Hepatocyte (in vitro differentiated cells): ENCODE measurements around the gene SIK2. TPM values are rescaled to one million over a fixed set of nuclear protein-coding genes. Genes with fewer than 3 reads are reported as not detected.

Source experiments
- DNase-seq: peaks from one replicate; pipeline ENCODE4 v3.0.0-alpha.2; 2016; ENCODE audit warnings: low spot score
- H2AFZ ChIP-seq: fragments of 200-600 bp; sonication (generic); 2 replicates; pipeline ENCODE4 v1.6.0; 2016; ENCODE audit warnings: antibody characterized with exemption, mild to moderate bottlenecking
- H3K27ac ChIP-seq: fragments of 200-600 bp; sonication (generic); 2 replicates; pipeline ENCODE4 v1.5.1; 2016; ENCODE audit warnings: mild to moderate bottlenecking
- H3K27me3 ChIP-seq: fragments of 200-600 bp; sonication (generic); 2 replicates; pipeline ENCODE4 v1.6.1; 2016
- H3K36me3 ChIP-seq: fragments of 200-600 bp; sonication (generic); replicated peaks from 2 replicates; pipeline ENCODE4 v1.5.1; 2016; ENCODE audit warnings: low read depth; ENCODE audit not compliant: insufficient read depth
- H3K4me1 ChIP-seq: fragments of 200-600 bp; sonication (generic); 2 replicates; pipeline ENCODE4 v1.5.1; 2016; ENCODE audit warnings: mild to moderate bottlenecking, moderate library complexity; ENCODE audit not compliant: insufficient read depth
- H3K4me2 ChIP-seq: fragments of 200-600 bp; sonication (generic); 2 replicates; pipeline ENCODE4 v1.6.0; 2016
- H3K4me3 ChIP-seq: fragments of 200-600 bp; sonication (generic); 2 replicates; pipeline ENCODE4 v1.5.1; 2016; ENCODE audit warnings: mild to moderate bottlenecking
- H3K79me2 ChIP-seq: fragments of 200-600 bp; sonication (generic); 2 replicates; pipeline ENCODE4 v1.6.0; 2017; ENCODE audit warnings: mild to moderate bottlenecking
- H3K9me2 ChIP-seq: fragments of 200-600 bp; sonication (generic); replicated peaks from 2 replicates; pipeline ENCODE4 v1.6.0; 2017; ENCODE audit warnings: mild to moderate bottlenecking; ENCODE audit not compliant: insufficient read depth
- H3K9me3 ChIP-seq: fragments of 200-600 bp; sonication (generic); 2 replicates; pipeline ENCODE4 v1.5.1; 2016; ENCODE audit warnings: low read depth, mild to moderate bottlenecking
- H4K20me1 ChIP-seq: fragments of 200-600 bp; sonication (generic); 2 replicates; pipeline ENCODE4 v1.6.0; 2016; ENCODE audit warnings: mild to moderate bottlenecking; ENCODE audit not compliant: insufficient read depth, poor library complexity, severe bottlenecking
- CTCF ChIP-seq: fragments of 200-600 bp; sonication (generic); IDR thresholded peaks from 2 replicates; pipeline ENCODE4 v1.5.1; 2016; ENCODE audit warnings: antibody characterized with exemption, mild to moderate bottlenecking; ENCODE audit not compliant: poor library complexity
- EZH2 ChIP-seq: fragments of 200-600 bp; sonication (generic); IDR thresholded peaks from 2 replicates; pipeline ENCODE4 v1.6.1; 2016; ENCODE audit warnings: antibody characterized with exemption, mild to moderate bottlenecking, borderline replicate concordance
- EZH2phosphoT487 ChIP-seq: fragments of 200-600 bp; sonication (generic); IDR thresholded peaks from one replicate; pipeline ENCODE4 v1.6.1; 2018; ENCODE audit warnings: antibody characterized with exemption, mild to moderate bottlenecking, low read depth, moderate library complexity; ENCODE audit not compliant: unreplicated experiment, severe bottlenecking
- WGBS: methylation state at CpG from one replicate; pipeline ENCODE4 v1.1.6; 2016; ENCODE audit warnings: low lambda C conversion rate; ENCODE audit errors: missing lambda C conversion rate; 5-methylcytosine and 5-hydroxymethylcytosine counted together
- polyA plus RNA-seq: library from polyadenylated mRNA; unstranded; fragments of >200 nt; fragmentation: Nextera tagmentation; extraction: Ambion mirVana; gene quantifications from 2 replicates; pipeline ENCODE4 v1.2.1, GENCODE V29; 2016
- total RNA-seq: library from RNA; depleted of rRNA; stranded (reverse); fragments of >200 nt; gene quantifications from 2 replicates; pipeline ENCODE4 v1.2.3, GENCODE V29; 2014

Gene SIK2
- total and polyA plus RNA-seq, 2 experiments from 2014 or later = 3.1 to 22.2 TPM

DNA sequence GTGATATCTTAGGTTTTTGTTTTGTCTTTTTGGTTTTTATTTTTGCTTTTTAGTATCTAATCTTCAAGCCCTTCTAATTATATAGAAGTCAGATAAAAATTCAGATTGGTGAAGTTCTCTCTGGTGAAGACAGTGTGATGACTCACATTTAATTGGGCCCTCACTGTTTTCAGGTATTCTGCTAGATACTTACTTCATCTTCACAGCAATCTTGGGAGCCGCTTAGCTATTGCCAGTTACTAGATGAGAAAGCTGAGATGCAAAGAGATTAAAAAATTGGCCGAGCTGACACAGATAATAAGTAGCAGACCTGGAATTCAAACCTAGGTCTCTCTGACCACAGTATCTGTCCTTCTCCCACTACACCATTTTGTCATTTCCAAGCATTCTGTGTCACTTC, 88.9 kb downstream of the SIK2 start:
- no peaks in the 10 kb centered on the region for H3K4me1 ChIP-seq
- H3K4me2 ChIP-seq = no peak overlapping the region
- no peaks in the 10 kb centered on the region for H3K27me3 ChIP-seq
- no peak overlapping the region for H3K4me3 ChIP-seq
- H3K9me2 ChIP-seq = no peaks in the 10 kb centered on the region
- H3K79me2 ChIP-seq = peaks cover 12% of the 10 kb centered on the region
- H3K9me3 ChIP-seq = no peaks in the 10 kb centered on the region
- H3K27ac ChIP-seq = no peak overlapping the region
- WGBS = 74% methylated on average over 2 of the region's 2 CpGs
- no peak overlapping the region for H2AFZ ChIP-seq
- no peaks in the 10 kb centered on the region for H4K20me1 ChIP-seq
- no peak for DNase-seq
- no peaks in the 10 kb centered on the region for H3K36me3 ChIP-seq
- TF ChIP-seq EZH2phosphoT487 (no peak), EZH2 (no peak), CTCF (no peak)

GRCh38 chr11:111691741-111692140, 89.5 kb downstream of the SIK2 start:
- Histone ChIP-seq H3K4me1 (no peaks in the 10 kb centered on the region), H3K4me3 (no peak overlapping the region), H3K27ac (no peak overlapping the region), H2AFZ (no peak overlapping the region), H3K9me2 (no peaks in the 10 kb centered on the region), H3K27me3 (no peaks in the 10 kb centered on the region), H4K20me1 (no peaks in the 10 kb centered on the region), H3K4me2 (no peak overlapping the region), H3K36me3 (no peaks in the 10 kb centered on the region), H3K79me2 (peaks cover 17% of the 10 kb centered on the region), H3K9me3 (no peaks in the 10 kb centered on the region)
- no peak for TF ChIP-seq EZH2
- no peak for TF ChIP-seq CTCF
- no peak for TF ChIP-seq EZH2phosphoT487
- WGBS = 72% methylated on average over 3 of the region's 3 CpGs
- DNase-seq = no peak

GRCh38 chr11:111693224-111693937, 91.1 kb downstream of the SIK2 start:
- Histone ChIP-seq H3K79me2 (peaks cover 30% of the 10 kb centered on the region), H4K20me1 (no peaks in the 10 kb centered on the region), H3K9me3 (no peaks in the 10 kb centered on the region), H3K36me3 (no peaks in the 10 kb centered on the region), H3K4me2 (no peak overlapping the region), H3K27ac (no peak overlapping the region), H3K9me2 (no peaks in the 10 kb centered on the region), H2AFZ (no peak overlapping the region), H3K4me1 (no peaks in the 10 kb centered on the region), H3K27me3 (no peaks in the 10 kb centered on the region), H3K4me3 (no peak overlapping the region)
- TF ChIP-seq EZH2 (no peak), EZH2phosphoT487 (no peak), CTCF (no peak)
- WGBS = 86% methylated on average over 6 of the region's 6 CpGs
- DNase-seq = no peak
